Fibroblast of mammary gland (primary cell): ENCODE data around the gene ZSWIM3.

ENCODE experiments used
- DNase-seq: peaks from one replicate; pipeline ENCODE4 v3.0.0-alpha.2; 2010; ENCODE audit warnings: low read depth
- H3K4me3 ChIP-seq: 2 replicates; pipeline ENCODE4 v1.5.1; 2011; ENCODE audit warnings: low read depth, mild to moderate bottlenecking, low read length, moderate library complexity; ENCODE audit not compliant: control insufficient read depth
- CTCF ChIP-seq: conservative IDR thresholded peaks from 2 replicates; pipeline ENCODE4 v1.5.1; 2011; ENCODE audit warnings: low read depth, low read length, inconsistent platforms; ENCODE audit not compliant: control insufficient read depth, insufficient read depth

ZSWIM3 gene

GRCh38 chr20:45905505-45906079 is 48.2 kb downstream of the ZSWIM3 start:
- no peak overlapping the region for H3K4me3 ChIP-seq
- no peak for TF ChIP-seq CTCF
- DNase-seq = peak; percentile 79

DNA sequence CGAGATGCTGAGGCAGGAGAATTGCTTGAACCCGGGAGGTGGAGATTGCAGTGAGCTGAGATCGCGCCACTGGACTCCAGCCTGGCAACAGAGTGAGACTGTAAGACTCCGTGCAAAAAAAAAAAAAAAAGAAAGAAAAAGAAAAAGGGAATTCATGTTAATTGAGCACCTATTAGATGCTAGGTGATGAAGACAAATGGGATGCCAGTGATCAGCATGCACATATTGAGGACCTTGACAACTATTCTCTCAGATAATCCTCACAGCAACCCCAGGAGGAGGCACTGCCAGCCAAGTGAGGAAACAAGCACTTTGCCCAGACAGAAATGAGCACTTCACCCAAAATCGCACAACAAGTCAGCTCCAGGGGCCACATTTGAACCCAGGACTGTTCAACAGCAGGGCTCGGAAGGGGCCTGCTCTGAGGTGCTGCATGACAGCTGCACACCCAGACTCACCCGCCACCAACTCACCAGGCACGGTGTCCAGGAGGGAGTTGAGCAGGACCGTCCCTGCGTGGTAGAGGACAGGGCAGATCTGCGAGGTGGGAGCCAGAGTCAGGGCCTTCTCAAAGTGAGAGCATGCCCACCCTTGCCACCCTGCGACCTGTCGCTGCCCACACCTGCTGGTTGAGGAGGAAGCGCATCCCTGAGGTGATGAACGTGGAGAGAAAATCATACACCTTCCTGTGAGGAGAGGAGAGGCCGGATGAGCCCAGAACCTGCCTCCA is 50.0 kb downstream of the ZSWIM3 start:
- TF ChIP-seq CTCF = no peak
- no peak for DNase-seq

DNA sequence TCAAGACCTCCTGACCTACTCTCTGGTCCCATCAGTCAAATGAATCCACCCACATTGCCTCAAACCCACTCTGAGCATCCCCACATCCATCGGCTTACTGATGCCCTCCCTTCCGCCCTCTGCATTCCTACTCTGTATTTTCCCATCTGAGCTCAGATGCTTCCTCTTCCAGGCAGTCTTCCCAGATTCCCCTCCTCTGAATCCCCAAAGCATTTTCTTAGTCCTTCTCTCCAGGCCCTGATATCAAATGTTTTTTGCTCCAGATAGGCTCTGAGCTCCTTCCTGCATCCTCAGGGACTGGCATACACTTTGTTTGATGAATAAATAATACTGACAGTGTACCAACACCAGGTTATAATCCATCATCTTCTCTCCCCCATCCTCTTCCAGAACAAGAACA is 50.7 kb downstream of the ZSWIM3 start:
- no peak for TF ChIP-seq CTCF

More for the DNA sequence above, 50.0 kb downstream of the ZSWIM3 start:
- no peak overlapping the region for H3K4me3 ChIP-seq

DNA sequence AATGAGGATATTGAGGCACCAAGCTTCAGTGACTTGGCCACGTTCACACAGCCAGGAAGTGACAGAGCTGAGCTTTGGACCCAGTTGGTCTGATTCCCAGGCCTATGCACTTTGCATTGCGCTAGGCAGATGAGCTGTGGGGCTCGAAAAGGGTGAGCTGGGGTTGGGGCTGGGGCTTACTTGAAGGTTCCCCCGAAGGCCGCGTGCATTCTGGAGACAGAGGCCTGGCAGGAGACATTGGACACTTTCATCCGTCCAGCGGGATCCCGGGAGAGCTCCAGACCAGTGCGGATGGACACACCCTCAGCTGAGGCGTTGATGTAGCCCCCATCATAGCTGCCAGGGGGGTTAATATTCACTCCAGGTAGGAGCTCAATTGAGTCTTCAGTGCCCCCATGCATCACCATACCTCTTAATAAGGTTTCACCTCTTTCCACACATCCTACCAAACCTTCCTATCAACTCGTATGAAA is 52.0 kb downstream of the ZSWIM3 start:
- no peak for DNase-seq
- H3K4me3 ChIP-seq = no peak overlapping the region
- TF ChIP-seq CTCF = no peak

More for the DNA sequence above, 50.7 kb downstream of the ZSWIM3 start:
- DNase-seq = no peak
- H3K4me3 ChIP-seq = no peak overlapping the region

DNA sequence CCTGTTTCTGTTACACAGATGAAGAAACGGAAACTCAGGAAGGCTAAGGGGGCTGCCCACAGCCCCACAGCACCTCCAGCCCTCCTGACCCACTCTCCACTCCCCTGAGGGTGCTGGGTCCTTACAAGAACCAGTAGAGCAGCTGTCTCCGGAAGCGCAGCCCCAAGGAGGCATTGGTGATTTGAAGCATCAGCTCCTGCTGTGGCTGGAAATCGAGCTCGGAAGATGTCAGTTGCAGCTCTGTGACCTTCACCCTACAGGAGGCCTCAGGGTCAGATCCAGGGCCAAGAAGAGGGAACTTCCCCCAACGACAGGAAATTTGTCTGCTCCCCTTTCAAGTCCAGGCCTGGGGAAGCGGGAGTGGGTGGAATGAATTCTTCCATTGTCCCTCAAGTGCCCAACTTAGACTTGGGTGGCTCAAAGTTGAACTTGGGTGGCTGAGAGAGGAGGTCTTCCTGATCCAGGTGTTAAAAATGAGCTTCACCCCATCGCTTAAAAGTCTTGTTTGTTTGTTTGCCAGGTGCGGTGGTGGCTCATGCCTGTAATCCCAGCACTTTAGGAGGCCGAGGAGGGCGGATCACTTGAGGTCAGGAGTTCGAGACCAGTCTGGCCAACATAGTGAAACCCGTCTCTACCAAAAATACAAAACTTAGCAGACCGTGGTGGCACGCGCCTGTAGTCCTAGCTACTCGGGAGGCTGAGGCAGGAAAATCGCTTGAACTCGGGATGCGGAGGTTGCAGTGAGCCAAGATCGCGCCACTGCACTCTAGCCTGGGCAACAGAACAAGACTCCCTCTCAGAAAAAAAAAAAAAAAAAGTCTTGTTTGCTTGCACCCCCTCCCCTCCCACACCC is 52.6 kb downstream of the ZSWIM3 start:
- TF ChIP-seq CTCF = no peak
- peak overlapping the region; percentile 30 for H3K4me3 ChIP-seq
- DNase-seq = no peak

GRCh38 chr20:45910670-45911485 is 53.5 kb downstream of the ZSWIM3 start:
- peak; percentile 100 for DNase-seq
- no peak for TF ChIP-seq CTCF
- peak overlapping the region; percentile 56 for H3K4me3 ChIP-seq
